Fibroblast of skin of abdomen (primary cell): Measurements from ENCODE around the gene CEP85L.
"Not testable (repeated sequence)": the region's sequence is repeated elsewhere in the genome, so short reads cannot be mapped to it uniquely, and the experiment has no call there.

Experiments
- DNase-seq: peaks from one replicate; pipeline ENCODE4 v3.0.0-alpha.2; 2013

The CEP85L gene

GRCh38 chr6:118494091-118494490, 157.3 kb downstream of the CEP85L start:
- DNase-seq = peak; percentile 81

GRCh38 chr6:118489990-118490389, 161.4 kb downstream of the CEP85L start:
- DNase-seq = no peak

GRCh38 chr6:118488631-118489030, 162.8 kb downstream of the CEP85L start:
- no peak for DNase-seq

- no peak for DNase-seq
These were observed 165.5 kb downstream of the CEP85L start for GRCh38 chr6:118485601-118486550.

GRCh38 chr6:118476551-118476950, 174.8 kb downstream of the CEP85L start:
- DNase-seq = no peak

- DNase-seq = no peak
These were observed 178.1 kb downstream of the CEP85L start for GRCh38 chr6:118473266-118473665.

- no peak for DNase-seq
These were observed 181.9 kb downstream of the CEP85L start for GRCh38 chr6:118469468-118469867.

- no peak for DNase-seq
These were observed 182.5 kb downstream of the CEP85L start for GRCh38 chr6:118468682-118469465.

GRCh38 chr6:118467181-118467580, 184.2 kb downstream of the CEP85L start:
- DNase-seq = no peak

- no peak for DNase-seq
These were observed 186.8 kb downstream of the CEP85L start for GRCh38 chr6:118464620-118465019.

- no peak for DNase-seq
These were observed 190.4 kb downstream of the CEP85L start for GRCh38 chr6:118460958-118461470.

GRCh38 chr6:118456982-118457381, 194.4 kb downstream of the CEP85L start:
- no peak for DNase-seq

GRCh38 chr6:118451839-118452238, 199.6 kb downstream of the CEP85L start:
- DNase-seq = no peak

GRCh38 chr6:118444796-118445195, 206.6 kb downstream of the CEP85L start:
- no peak for DNase-seq

GRCh38 chr6:118436482-118436881, 214.9 kb downstream of the CEP85L start:
- DNase-seq = no peak

GRCh38 chr6:118434147-118434546, 217.2 kb downstream of the CEP85L start:
- DNase-seq = not testable (repeated sequence)

GRCh38 chr6:118421312-118421711, 230.1 kb downstream of the CEP85L start:
- not testable (repeated sequence) for DNase-seq

GRCh38 chr6:118419448-118420394, 231.7 kb downstream of the CEP85L start:
- DNase-seq = peak; percentile 5
